Breast epithelium (tissue), 4 donors: ENCODE results near the gene KIFAP3. TPM values are rescaled to one million over a fixed set of nuclear protein-coding genes. Genes with fewer than 3 reads are reported as not detected.

Experiments used
- DNase-seq, 2 donors: peaks; one replicate each; pipeline ENCODE4 v3.0.0-alpha.2; 2019; ENCODE audit warnings: low spot score in 2 of 2
- H3K27ac ChIP-seq, 2 donors: fragments of 200-600 bp; sonication (generic) in 1 of 2; one replicate each; pipeline ENCODE4 v1.5.1; 2016 to 2019; ENCODE audit warnings: mild to moderate bottlenecking in 1 of 2
- H3K27me3 ChIP-seq, 2 donors: fragments of 200-600 bp; sonication (generic) in 1 of 2; one replicate each; pipeline versions ENCODE4 v1.5.1 to v1.6.0; 2017 to 2019; ENCODE audit warnings: control low read depth in 1 of 2, mild to moderate bottlenecking in 1 of 2
- H3K36me3 ChIP-seq: fragments of 200-600 bp; one replicate; pipeline ENCODE4 v1.5.1; 2019
- H3K4me1 ChIP-seq, 2 donors: fragments of 200-600 bp; sonication (generic); one replicate each; pipeline ENCODE4 v1.5.1; 2016 to 2019; ENCODE audit warnings: control low read depth in 1 of 2
- H3K4me3 ChIP-seq, 3 donors: fragments of 200-600 bp; sonication (generic); 1 replicate in 2 of 3; 2 replicates in 1 of 3; pipeline ENCODE4 v1.5.1; 2016 to 2019; ENCODE audit warnings: mild to moderate bottlenecking in 3 of 3, moderate library complexity in 2 of 3
- H3K9me3 ChIP-seq, 2 donors: fragments of 200-600 bp; sonication (generic) in 1 of 2; one replicate each; pipeline ENCODE4 v1.5.1; 2016 to 2019; ENCODE audit warnings: control low read depth in 1 of 2
- POLR2A ChIP-seq: fragments of 450-650 bp; IDR thresholded peaks from one replicate; pipeline ENCODE4 v1.6.1; 2016; ENCODE audit warnings: antibody characterized with exemption, mild to moderate bottlenecking, moderate library complexity
- POLR2AphosphoS5 ChIP-seq, 3 donors: sonication (generic); formaldehyde crosslinking; IDR thresholded peaks; one replicate each; pipeline ENCODE4 v1.6.1; 2017; ENCODE audit warnings: antibody characterized with exemption in 3 of 3
- intact Hi-C: fragments of 100-400 bp; cut with DNase I; formaldehyde crosslinking; loops from one replicate; pipeline ENCODE4 v1.15.1; 2023; ENCODE audit warnings: low total_unique reads
- total RNA-seq, 3 donors: library from RNA; depleted of rRNA; stranded (reverse); fragments of >200 nt; gene quantifications; one replicate each; pipeline ENCODE4 v1.1.0, GENCODE V29; 2016
- TF ChIP-seq, protein P1 (sequence below), 3 donors: fragments of 450-650 bp; IDR thresholded peaks; one replicate each; pipeline ENCODE4 v1.5.1; 2016 to 2017; ENCODE audit warnings: antibody characterized with exemption in 3 of 3, mild to moderate bottlenecking in 3 of 3, moderate library complexity in 3 of 3

KIFAP3 gene
- total RNA-seq, 3 donors from 2014 or later = 29.0 to 41.1 (median 37.7) TPM

DNA sequence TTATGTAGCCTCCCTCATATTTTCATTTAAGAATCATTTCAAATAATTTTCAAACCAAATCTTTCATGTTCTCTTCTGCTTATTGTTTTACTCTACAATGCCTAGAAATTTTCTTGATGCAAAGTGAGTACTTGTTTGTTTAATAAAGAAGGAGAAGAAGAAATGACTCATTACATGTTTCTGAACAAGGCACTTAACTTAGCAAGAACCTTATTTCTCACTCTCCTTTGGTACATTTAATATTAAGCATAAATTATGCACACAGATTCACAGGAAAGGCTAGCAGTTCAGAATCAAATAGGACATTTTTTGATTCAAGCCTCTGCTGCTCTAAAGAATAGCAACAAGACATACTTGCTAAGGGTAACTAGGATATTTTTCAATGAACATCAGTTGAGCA is 189.9 kb downstream of the KIFAP3 start:
- Histone ChIP-seq H3K36me3 (no peaks in the 10 kb centered on the region), H3K4me1 (peaks cover 0 to 5% of the 10 kb centered on the region in 2 donors)

DNA sequence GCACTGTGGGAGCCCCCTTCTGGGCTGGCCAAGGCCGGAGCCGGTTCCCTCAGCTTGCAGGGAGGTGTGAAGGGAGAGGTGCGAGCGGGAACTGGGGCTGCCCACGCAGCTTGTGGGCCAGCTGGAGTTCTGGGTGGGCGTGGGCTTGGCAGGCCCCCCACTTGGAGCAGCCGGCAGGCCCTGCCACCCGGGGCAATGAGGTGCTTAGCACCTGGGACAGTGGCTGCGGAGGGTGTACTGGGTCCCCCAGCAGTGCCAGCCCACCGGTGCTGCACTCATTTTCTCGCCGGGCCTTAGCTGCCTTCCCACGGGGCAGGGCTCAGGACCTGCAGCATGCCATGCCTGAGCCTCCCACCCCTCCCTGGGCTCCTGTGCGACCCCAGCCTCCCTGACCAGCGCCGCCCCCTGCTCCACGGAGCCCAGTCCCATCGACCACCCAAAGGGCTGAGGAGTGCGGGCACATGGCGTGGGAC is 192.4 kb downstream of the KIFAP3 start:
- no peak overlapping the region for H3K4me3 ChIP-seq
- DNase-seq = no peak
- intact Hi-C loops = no loop called here
- TF ChIP-seq POLR2AphosphoS5 (IDR thresholded peaks at IDR 0.05) = no peak
- peaks cover 0 to 5% of the 10 kb centered on the region in 2 donors for H3K4me1 ChIP-seq
- no peaks in the 10 kb centered on the region for H3K36me3 ChIP-seq
- no peaks in the 10 kb centered on the region for H3K9me3 ChIP-seq
- no peak overlapping the region for H3K27ac ChIP-seq
- H3K27me3 ChIP-seq = no peaks in the 10 kb centered on the region

More for the DNA sequence above, 189.9 kb downstream of the KIFAP3 start:
- Histone ChIP-seq H3K27me3 (no peaks in the 10 kb centered on the region), H3K27ac (no peak overlapping the region), H3K9me3 (no peaks in the 10 kb centered on the region), H3K4me3 (no peak overlapping the region)
- intact Hi-C loops = no loop called here
- TF ChIP-seq, protein P1, sequence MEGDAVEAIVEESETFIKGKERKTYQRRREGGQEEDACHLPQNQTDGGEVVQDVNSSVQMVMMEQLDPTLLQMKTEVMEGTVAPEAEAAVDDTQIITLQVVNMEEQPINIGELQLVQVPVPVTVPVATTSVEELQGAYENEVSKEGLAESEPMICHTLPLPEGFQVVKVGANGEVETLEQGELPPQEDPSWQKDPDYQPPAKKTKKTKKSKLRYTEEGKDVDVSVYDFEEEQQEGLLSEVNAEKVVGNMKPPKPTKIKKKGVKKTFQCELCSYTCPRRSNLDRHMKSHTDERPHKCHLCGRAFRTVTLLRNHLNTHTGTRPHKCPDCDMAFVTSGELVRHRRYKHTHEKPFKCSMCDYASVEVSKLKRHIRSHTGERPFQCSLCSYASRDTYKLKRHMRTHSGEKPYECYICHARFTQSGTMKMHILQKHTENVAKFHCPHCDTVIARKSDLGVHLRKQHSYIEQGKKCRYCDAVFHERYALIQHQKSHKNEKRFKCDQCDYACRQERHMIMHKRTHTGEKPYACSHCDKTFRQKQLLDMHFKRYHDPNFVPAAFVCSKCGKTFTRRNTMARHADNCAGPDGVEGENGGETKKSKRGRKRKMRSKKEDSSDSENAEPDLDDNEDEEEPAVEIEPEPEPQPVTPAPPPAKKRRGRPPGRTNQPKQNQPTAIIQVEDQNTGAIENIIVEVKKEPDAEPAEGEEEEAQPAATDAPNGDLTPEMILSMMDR (IDR thresholded peaks at IDR 0.05) = no peak
- TF ChIP-seq POLR2A (no peak), POLR2AphosphoS5 (IDR thresholded peaks at IDR 0.05) (no peak)
- no peak for DNase-seq

DNA sequence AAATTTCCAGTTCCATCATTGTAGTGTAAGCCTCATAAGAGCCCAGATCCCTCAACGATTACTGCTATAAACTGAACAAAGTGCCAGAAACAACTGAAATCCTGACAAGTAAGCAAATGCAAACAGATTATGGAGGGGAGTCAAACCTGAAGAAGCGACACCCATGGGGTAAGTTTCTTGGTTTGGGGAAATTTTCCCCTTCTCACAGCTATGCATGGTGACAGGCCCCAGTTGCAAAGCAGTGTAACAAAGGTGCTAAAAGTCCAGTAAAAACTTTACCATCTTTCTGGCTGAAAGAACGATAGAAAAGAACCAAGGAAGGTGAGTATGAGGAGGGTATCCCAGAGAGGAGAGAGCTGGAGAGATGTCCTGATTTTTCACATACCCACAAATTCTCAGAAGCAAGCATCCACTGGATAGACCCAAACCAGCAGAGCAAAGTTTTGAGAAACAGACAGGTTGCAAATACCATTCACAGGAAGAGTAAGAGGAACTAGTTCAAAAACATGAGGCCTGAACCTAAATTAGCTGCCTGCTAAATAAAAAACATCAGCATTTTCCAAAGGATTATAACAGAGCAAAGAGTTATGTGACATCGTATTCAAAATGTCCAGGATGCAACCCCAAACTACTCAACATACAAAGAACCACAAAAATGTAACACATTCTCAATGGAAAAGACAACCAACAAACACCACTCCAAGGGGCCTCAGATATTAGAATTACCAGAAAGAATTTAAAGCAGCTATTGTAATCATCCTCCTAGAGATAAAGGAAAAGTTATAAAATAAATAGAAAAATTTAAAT is 195.3 kb downstream of the KIFAP3 start:
- Histone ChIP-seq H3K4me1 (no peaks in the 10 kb centered on the region), H3K9me3 (no peaks in the 10 kb centered on the region), H3K27me3 (no peaks in the 10 kb centered on the region), H3K4me3 (no peak overlapping the region), H3K27ac (no peak overlapping the region), H3K36me3 (no peaks in the 10 kb centered on the region)
- intact Hi-C loops = no loop called here
- TF ChIP-seq POLR2A (no peak), POLR2AphosphoS5 (IDR thresholded peaks at IDR 0.05) (no peak)
- TF ChIP-seq, protein P1 (IDR thresholded peaks at IDR 0.05) = no peak
- no peak for DNase-seq

DNA sequence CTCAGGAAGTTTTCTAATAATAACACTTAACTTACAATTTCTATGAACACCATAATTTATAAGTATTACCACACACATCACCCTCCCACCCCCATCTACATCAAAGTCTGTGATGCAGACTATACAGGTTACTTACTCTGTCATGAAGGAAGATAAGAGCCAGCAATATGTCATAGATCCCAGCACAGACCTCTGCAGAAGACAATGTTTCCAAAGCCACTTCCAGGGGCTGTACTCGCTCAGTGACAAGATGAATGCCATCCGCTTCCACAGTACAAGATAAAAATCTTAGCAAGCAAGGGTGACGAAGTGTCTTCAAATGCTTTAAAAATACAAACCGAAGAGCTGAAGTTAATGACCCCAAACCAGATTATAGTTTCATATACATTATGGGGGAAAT is 196.0 kb downstream of the KIFAP3 start:
- DNase-seq = no peak
- H3K36me3 ChIP-seq = no peaks in the 10 kb centered on the region
- TF ChIP-seq POLR2A (no peak), POLR2AphosphoS5 (IDR thresholded peaks at IDR 0.05) (no peak)
- TF ChIP-seq, protein P1 (IDR thresholded peaks at IDR 0.05) = no peak

DNA sequence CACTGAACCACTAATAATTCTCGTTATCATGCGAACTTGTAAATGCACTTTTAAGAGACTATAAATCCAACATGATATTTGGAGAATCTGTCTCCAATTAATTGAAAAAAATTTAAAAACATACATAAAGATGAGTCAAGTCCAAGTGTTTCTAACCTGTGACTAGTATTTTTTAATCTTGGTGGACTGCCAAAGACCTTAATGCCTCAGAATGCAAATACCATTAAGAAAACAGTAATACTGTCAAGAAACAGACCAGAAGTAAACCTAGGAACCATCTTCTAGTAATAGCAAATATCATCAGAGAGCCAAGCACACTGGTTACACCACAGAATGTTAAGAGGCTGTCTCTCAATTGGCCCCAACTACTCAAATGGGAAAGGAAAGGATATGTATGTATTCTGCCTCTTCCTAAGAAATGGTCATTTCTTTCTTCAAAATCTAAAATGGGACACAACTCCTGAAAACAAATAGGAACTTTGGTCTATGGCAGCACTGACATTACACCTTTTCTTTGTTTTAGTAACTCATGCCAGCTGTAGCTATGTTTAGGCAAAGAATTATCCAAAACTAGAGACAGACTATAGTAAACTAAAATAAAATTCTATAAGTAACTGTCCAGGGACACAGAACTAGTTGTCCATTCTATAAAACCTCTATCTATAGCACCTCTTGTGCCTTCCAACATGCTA is 196.5 kb downstream of the KIFAP3 start:
- intact Hi-C loops = no loop called here
- Histone ChIP-seq H3K4me1 (no peaks in the 10 kb centered on the region), H3K27ac (no peak overlapping the region), H3K36me3 (no peaks in the 10 kb centered on the region), H3K27me3 (no peaks in the 10 kb centered on the region), H3K4me3 (no peak overlapping the region), H3K9me3 (no peaks in the 10 kb centered on the region)
- TF ChIP-seq POLR2AphosphoS5 (IDR thresholded peaks at IDR 0.05) = no peak
- TF ChIP-seq, protein P1 (IDR thresholded peaks at IDR 0.05) = no peak
- no peak for TF ChIP-seq POLR2A
- DNase-seq = no peak

More for the DNA sequence above, 196.0 kb downstream of the KIFAP3 start:
- Histone ChIP-seq H3K4me3 (no peak overlapping the region), H3K27ac (no peak overlapping the region), H3K27me3 (no peaks in the 10 kb centered on the region), H3K9me3 (no peaks in the 10 kb centered on the region), H3K4me1 (no peaks in the 10 kb centered on the region)
- intact Hi-C loops = no loop called here
